HL-60 (cell line): ENCODE results near the gene SHLD2.

ENCODE experiments used
- GABPA ChIP-seq: IDR thresholded peaks from 2 replicates; pipeline ENCODE4 v1.6.1; 2012; ENCODE audit warnings: low read depth
- POLR2AphosphoS5 ChIP-seq: IDR thresholded peaks from 2 replicates; pipeline ENCODE4 v1.6.1; 2012; ENCODE audit warnings: low read depth
- SPI1 ChIP-seq: IDR thresholded peaks from 2 replicates; pipeline ENCODE4 v1.6.1; 2012; ENCODE audit warnings: low read depth, mild to moderate bottlenecking, borderline replicate concordance
- TF ChIP-seq, protein P1 (sequence below): IDR thresholded peaks from one replicate; pipeline ENCODE4 v1.5.1; 2011; ENCODE audit warnings: low read length, control low read depth, inconsistent platforms; ENCODE audit not compliant: insufficient read depth
- TF ChIP-seq, protein P2 (sequence below): IDR thresholded peaks from 2 replicates; pipeline ENCODE4 v1.6.1; 2012; ENCODE audit warnings: low read depth; ENCODE audit not compliant: insufficient replicate concordance

DNA sequence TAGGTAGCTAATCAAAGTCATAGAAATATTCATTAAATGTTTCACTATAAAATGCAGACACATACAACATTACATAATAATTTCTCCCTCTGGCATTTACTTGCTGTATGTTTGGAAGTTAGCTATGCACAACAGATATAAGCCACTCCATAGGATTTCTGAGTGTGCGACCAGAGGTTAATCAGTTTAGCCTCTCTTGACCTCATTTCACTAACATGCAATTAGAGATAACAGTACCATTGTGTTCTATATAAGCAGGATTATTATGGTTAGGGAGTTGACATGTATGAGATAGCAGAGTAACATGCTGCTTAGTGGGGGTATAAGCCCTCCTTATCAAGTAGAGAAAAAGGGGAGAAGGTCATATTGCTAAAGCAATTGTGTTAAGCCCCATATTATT is 26.7 kb upstream of the SHLD2 start:
- TF ChIP-seq POLR2AphosphoS5 (no peak), SPI1 (no peak), GABPA (no peak)
- TF ChIP-seq, protein P1, sequence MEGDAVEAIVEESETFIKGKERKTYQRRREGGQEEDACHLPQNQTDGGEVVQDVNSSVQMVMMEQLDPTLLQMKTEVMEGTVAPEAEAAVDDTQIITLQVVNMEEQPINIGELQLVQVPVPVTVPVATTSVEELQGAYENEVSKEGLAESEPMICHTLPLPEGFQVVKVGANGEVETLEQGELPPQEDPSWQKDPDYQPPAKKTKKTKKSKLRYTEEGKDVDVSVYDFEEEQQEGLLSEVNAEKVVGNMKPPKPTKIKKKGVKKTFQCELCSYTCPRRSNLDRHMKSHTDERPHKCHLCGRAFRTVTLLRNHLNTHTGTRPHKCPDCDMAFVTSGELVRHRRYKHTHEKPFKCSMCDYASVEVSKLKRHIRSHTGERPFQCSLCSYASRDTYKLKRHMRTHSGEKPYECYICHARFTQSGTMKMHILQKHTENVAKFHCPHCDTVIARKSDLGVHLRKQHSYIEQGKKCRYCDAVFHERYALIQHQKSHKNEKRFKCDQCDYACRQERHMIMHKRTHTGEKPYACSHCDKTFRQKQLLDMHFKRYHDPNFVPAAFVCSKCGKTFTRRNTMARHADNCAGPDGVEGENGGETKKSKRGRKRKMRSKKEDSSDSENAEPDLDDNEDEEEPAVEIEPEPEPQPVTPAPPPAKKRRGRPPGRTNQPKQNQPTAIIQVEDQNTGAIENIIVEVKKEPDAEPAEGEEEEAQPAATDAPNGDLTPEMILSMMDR, result no peak
- TF ChIP-seq, protein P2, sequence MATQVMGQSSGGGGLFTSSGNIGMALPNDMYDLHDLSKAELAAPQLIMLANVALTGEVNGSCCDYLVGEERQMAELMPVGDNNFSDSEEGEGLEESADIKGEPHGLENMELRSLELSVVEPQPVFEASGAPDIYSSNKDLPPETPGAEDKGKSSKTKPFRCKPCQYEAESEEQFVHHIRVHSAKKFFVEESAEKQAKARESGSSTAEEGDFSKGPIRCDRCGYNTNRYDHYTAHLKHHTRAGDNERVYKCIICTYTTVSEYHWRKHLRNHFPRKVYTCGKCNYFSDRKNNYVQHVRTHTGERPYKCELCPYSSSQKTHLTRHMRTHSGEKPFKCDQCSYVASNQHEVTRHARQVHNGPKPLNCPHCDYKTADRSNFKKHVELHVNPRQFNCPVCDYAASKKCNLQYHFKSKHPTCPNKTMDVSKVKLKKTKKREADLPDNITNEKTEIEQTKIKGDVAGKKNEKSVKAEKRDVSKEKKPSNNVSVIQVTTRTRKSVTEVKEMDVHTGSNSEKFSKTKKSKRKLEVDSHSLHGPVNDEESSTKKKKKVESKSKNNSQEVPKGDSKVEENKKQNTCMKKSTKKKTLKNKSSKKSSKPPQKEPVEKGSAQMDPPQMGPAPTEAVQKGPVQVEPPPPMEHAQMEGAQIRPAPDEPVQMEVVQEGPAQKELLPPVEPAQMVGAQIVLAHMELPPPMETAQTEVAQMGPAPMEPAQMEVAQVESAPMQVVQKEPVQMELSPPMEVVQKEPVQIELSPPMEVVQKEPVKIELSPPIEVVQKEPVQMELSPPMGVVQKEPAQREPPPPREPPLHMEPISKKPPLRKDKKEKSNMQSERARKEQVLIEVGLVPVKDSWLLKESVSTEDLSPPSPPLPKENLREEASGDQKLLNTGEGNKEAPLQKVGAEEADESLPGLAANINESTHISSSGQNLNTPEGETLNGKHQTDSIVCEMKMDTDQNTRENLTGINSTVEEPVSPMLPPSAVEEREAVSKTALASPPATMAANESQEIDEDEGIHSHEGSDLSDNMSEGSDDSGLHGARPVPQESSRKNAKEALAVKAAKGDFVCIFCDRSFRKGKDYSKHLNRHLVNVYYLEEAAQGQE, result no peak
